CD14-positive monocyte (primary cell): ENCODE data around the gene KIF5C. TPM values are rescaled to one million over a fixed set of nuclear protein-coding genes. Genes with fewer than 3 reads are reported as not detected.

Experiments
- DNase-seq, 3 donors: peaks; one replicate each; pipeline ENCODE4 v3.0.0-alpha.2; 2011 to 2022
- H2AFZ ChIP-seq: 2 replicates; pipeline ENCODE4 v1.6.0; 2012; ENCODE audit warnings: mild to moderate bottlenecking, low read depth, low read length, inconsistent platforms; ENCODE audit not compliant: insufficient read depth, poor library complexity, severe bottlenecking
- H3K27ac ChIP-seq, 2 donors: 1 replicate in 1 of 2; 2 replicates in 1 of 2; pipeline ENCODE4 v1.5.1; 2012 to 2013; ENCODE audit warnings: low read length in 2 of 2, control low read depth in 1 of 2, inconsistent platforms in 1 of 2, low read depth in 1 of 2, mild to moderate bottlenecking in 1 of 2
- H3K27me3 ChIP-seq, 2 donors: one replicate each; pipeline versions ENCODE4 v1.6.0 to v1.6.1; 2011 to 2013; ENCODE audit warnings: low read length in 2 of 2; ENCODE audit not compliant: control insufficient read depth in 2 of 2, insufficient read depth in 2 of 2
- H3K36me3 ChIP-seq, 2 donors: replicated peaks in 1 of 2; 1 replicate in 1 of 2; 2 replicates in 1 of 2; pipeline versions ENCODE4 v1.5.1 to v1.6.1; 2012 to 2013; ENCODE audit warnings: low read length in 2 of 2, control low read depth in 1 of 2, inconsistent platforms in 1 of 2, mild to moderate bottlenecking in 1 of 2; ENCODE audit not compliant: insufficient read depth in 2 of 2, control insufficient read depth in 1 of 2
- H3K4me1 ChIP-seq, 2 donors: 1 replicate in 1 of 2; 2 replicates in 1 of 2; pipeline versions ENCODE4 v1.5.1 to v1.6.1; 2012 to 2013; ENCODE audit warnings: low read length in 2 of 2, control low read depth in 1 of 2, inconsistent platforms in 1 of 2, mild to moderate bottlenecking in 1 of 2, moderate library complexity in 1 of 2; ENCODE audit not compliant: insufficient read depth in 2 of 2, control insufficient read depth in 1 of 2
- H3K4me2 ChIP-seq: replicated peaks from 2 replicates; pipeline ENCODE3; 2012; ENCODE audit warnings: low read length, moderate library complexity, mild to moderate bottlenecking; ENCODE audit not compliant: poor library complexity, severe bottlenecking; ENCODE audit errors: extremely low read depth
- H3K4me3 ChIP-seq, 3 experiments: fragments of 200-600 bp in 1 of 3; sonication (generic) in 1 of 3; replicated peaks in 1 of 3; 1 replicate in 2 of 3; 2 replicates in 1 of 3; pipeline ENCODE4 v1.5.1; 2011 to 2013; ENCODE audit warnings: low read length in 3 of 3, mild to moderate bottlenecking in 3 of 3, control low read depth in 2 of 3, low read depth in 2 of 3, inconsistent platforms in 1 of 3, moderate library complexity in 1 of 3
- H3K79me2 ChIP-seq: 2 replicates; pipeline ENCODE4 v1.6.0; 2012; ENCODE audit warnings: mild to moderate bottlenecking, control low read depth, inconsistent platforms, low read length, moderate library complexity; ENCODE audit not compliant: insufficient read depth
- H3K9ac ChIP-seq: 2 replicates; pipeline ENCODE4 v1.6.0; 2017; ENCODE audit warnings: low read length, mild to moderate bottlenecking; ENCODE audit not compliant: insufficient read depth, poor library complexity, severe bottlenecking
- H3K9me3 ChIP-seq, 2 donors: replicated peaks in 1 of 2; 1 replicate in 1 of 2; 2 replicates in 1 of 2; pipeline versions ENCODE4 v1.5.1 to v1.6.1; 2012 to 2013; ENCODE audit warnings: low read length in 2 of 2, control low read depth in 1 of 2; ENCODE audit not compliant: control insufficient read depth in 1 of 2, insufficient read depth in 1 of 2
- H4K20me1 ChIP-seq: 2 replicates; pipeline ENCODE4 v1.6.0; 2012; ENCODE audit warnings: mild to moderate bottlenecking, low read length, control low read depth, moderate library complexity; ENCODE audit not compliant: insufficient read depth
- H3K27ac Mint-ChIP-seq, 7 donors: one replicate each; pipeline ENCODE4 v1.8.0; 2020; ENCODE audit warnings: mild to moderate bottlenecking in 7 of 7, mixed read lengths in 7 of 7, moderate library complexity in 6 of 7, inconsistent platforms in 2 of 7
- H3K27me3 Mint-ChIP-seq, 3 donors: one replicate each; pipeline ENCODE4 v1.8.0; 2021 to 2022; ENCODE audit warnings: low read depth in 3 of 3, mild to moderate bottlenecking in 3 of 3, mixed read lengths in 3 of 3, moderate library complexity in 3 of 3, inconsistent platforms in 1 of 3
- H3K36me3 Mint-ChIP-seq, 2 donors: one replicate each; pipeline ENCODE4 v1.8.0; 2020; ENCODE audit warnings: mixed read lengths in 2 of 2, inconsistent platforms in 1 of 2, mild to moderate bottlenecking in 1 of 2
- H3K4me1 Mint-ChIP-seq: one replicate; pipeline ENCODE4 v1.8.0; 2020; ENCODE audit warnings: mild to moderate bottlenecking, mixed read lengths
- H3K4me3 Mint-ChIP-seq, 2 donors: one replicate each; pipeline ENCODE4 v1.8.0; 2020; ENCODE audit warnings: mild to moderate bottlenecking in 2 of 2, mixed read lengths in 2 of 2, moderate library complexity in 1 of 2
- H3K9me3 Mint-ChIP-seq, 7 donors: one replicate each; pipeline ENCODE4 v1.8.0; 2020 to 2022; ENCODE audit warnings: mixed read lengths in 7 of 7, mild to moderate bottlenecking in 6 of 7, moderate library complexity in 6 of 7, inconsistent platforms in 2 of 7
- WGBS: methylation state at CpG from one replicate; pipeline ENCODE4 v1.1.5; 2013; ENCODE audit warnings: missing lambda C conversion rate; ENCODE audit not compliant: insufficient coverage; 5-methylcytosine and 5-hydroxymethylcytosine counted together
- intact Hi-C, 2 donors: fragments of 100-400 bp; cut with micrococcal nuclease; formaldehyde crosslinking; loops; one replicate each; pipeline versions ENCODE4 v1.15.0 to v1.15.1; 2023
- polyA plus RNA-seq, 3 donors: library from polyadenylated mRNA; depleted of rRNA in 1 of 3; unstranded in 2 of 3; stranded (reverse) in 1 of 3; fragments of 300-500 nt in 2 of 3; fragments of >200 nt in 1 of 3; fragmentation: Illumina TruSeq in 2 of 3; gene quantifications; 1 replicate in 2 of 3; 2 replicates in 1 of 3; pipeline ENCODE4 v1.2.3, GENCODE V29; 2012 to 2021
- TF ChIP-seq, protein P1 (sequence below): fragments of 200-600 bp; IDR thresholded peaks from one replicate; pipeline ENCODE4 v1.8.0; 2022; ENCODE audit warnings: antibody characterized with exemption, mild to moderate bottlenecking

Gene KIF5C
- polyA plus RNA-seq, 3 donors, result 0.04 TPM; not detected in 2

DNA sequence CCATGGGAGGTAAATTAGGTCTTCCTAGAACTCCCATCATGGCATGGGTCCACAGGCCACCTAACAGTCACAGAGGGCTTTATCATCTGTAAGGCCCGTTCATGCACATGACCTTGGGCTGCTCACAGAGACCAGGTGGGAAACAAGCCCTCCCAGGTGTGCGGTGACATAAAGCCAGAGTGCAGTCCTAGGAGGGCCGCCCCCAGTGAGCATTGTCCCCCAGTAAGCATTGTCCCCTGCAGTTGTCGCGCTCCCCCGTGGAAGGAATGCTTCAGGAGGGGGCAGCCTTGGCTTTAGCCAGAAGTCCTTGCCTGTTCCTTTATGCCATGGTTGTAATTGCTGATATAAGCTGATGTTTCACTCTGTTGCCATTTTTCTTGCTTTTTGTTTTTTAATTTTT is 121.8 kb downstream of the KIF5C start:
- Histone ChIP-seq H3K79me2 (no peaks in the 10 kb centered on the region), H3K27me3 (no peaks in the 10 kb centered on the region), H3K4me2 (no peak overlapping the region), H3K9ac (no peak overlapping the region), H3K27ac (no peak overlapping the region), H2AFZ (no peak overlapping the region), H3K4me1 (no peaks in the 10 kb centered on the region), H3K9me3 (no peaks in the 10 kb centered on the region), H3K36me3 (no peaks in the 10 kb centered on the region), H4K20me1 (no peaks in the 10 kb centered on the region), H3K4me3 (no peak overlapping the region)
- 97% methylated on average over 6 of the region's 6 CpGs for WGBS
- Mint-ChIP-seq H3K36me3 (no peaks in the 10 kb centered on the region), H3K4me3 (no peak overlapping the region), H3K9me3 (no peaks in the 10 kb centered on the region), H3K27me3 (peaks cover 0 to 16% (median 7%) of the 10 kb centered on the region in 3 donors), H3K27ac (no peak overlapping the region), H3K4me1 (peaks cover 9% of the 10 kb centered on the region)
- no peak for DNase-seq
- intact Hi-C loops, result loop anchor here in 1 of 2 donors (10.0 kb wide), 1 partner anchor 1062 kb away; no protein-coding TSS in a partner anchor
- TF ChIP-seq, protein P1, sequence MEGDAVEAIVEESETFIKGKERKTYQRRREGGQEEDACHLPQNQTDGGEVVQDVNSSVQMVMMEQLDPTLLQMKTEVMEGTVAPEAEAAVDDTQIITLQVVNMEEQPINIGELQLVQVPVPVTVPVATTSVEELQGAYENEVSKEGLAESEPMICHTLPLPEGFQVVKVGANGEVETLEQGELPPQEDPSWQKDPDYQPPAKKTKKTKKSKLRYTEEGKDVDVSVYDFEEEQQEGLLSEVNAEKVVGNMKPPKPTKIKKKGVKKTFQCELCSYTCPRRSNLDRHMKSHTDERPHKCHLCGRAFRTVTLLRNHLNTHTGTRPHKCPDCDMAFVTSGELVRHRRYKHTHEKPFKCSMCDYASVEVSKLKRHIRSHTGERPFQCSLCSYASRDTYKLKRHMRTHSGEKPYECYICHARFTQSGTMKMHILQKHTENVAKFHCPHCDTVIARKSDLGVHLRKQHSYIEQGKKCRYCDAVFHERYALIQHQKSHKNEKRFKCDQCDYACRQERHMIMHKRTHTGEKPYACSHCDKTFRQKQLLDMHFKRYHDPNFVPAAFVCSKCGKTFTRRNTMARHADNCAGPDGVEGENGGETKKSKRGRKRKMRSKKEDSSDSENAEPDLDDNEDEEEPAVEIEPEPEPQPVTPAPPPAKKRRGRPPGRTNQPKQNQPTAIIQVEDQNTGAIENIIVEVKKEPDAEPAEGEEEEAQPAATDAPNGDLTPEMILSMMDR, result no peak

DNA sequence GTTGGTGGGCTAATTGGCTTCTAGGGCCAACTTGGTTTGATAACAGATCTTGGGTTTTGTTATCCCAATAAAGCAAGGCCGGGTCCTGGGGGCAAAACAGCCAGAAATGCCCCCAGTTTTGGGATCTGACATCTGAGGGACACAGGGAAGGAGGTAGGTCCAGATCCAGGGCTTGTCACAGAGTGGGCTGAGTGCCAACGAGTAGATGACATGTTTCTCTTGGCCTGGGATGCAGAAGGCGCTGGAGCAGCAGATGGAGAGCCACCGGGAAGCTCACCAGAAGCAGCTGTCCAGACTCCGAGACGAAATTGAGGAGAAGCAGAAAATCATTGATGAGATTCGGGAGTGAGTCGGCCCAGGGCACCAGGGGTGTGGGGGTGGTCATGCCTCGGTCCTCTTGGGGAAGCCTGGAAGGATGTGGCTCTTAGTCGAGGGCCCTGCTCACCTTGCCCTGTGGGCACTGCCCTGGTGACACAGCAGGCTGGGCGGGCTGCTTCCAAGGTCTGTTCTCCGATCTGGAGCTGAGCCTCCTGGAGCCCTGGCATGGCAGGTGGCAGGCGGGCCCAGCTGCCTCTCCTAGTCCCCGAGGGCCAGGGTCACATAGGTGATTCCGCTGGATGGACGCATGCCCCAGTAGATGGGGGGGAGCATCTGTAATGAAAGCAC is 123.3 kb downstream of the KIF5C start:
- Mint-ChIP-seq H3K9me3 (no peaks in the 10 kb centered on the region), H3K27me3 (peaks cover 1 to 18% (median 5%) of the 10 kb centered on the region in 3 donors), H3K4me1 (peaks cover 9% of the 10 kb centered on the region), H3K36me3 (no peaks in the 10 kb centered on the region), H3K4me3 (no peak overlapping the region), H3K27ac (no peak overlapping the region)
- no peaks in the 10 kb centered on the region for H3K9me3 ChIP-seq
- TF ChIP-seq, protein P1, result no peak
- H3K36me3 ChIP-seq, result no peaks in the 10 kb centered on the region
- no peaks in the 10 kb centered on the region for H3K79me2 ChIP-seq
- no peak overlapping the region for H3K4me2 ChIP-seq
- DNase-seq, result no peak
- WGBS, result 89% methylated on average over 13 of the region's 16 CpGs
- H3K9ac ChIP-seq, result no peak overlapping the region
- no peak overlapping the region for H3K4me3 ChIP-seq
- H4K20me1 ChIP-seq, result no peaks in the 10 kb centered on the region
- H2AFZ ChIP-seq, result no peak overlapping the region
- H3K27ac ChIP-seq, result no peak overlapping the region
- no peaks in the 10 kb centered on the region for H3K4me1 ChIP-seq
- intact Hi-C loops, result loop anchor here in 1 of 2 donors (10.0 kb wide), 1 partner anchor 1063 kb away; no protein-coding TSS in a partner anchor
- no peaks in the 10 kb centered on the region for H3K27me3 ChIP-seq
